SU-DHL-6 (cell line): Measurements from ENCODE around the gene GMDS.

Experiments
- H2AFZ ChIP-seq: fragments of 200-600 bp; sonication (generic); 2 replicates; pipeline ENCODE4 v1.6.1; 2014; ENCODE audit warnings: low read depth, mild to moderate bottlenecking, moderate library complexity, mixed read lengths, antibody characterized with exemption, low read length; ENCODE audit not compliant: severe bottlenecking
- H3F3A ChIP-seq: fragments of 200-600 bp; shearing (Covaris generic); 2 replicates; pipeline ENCODE4 v1.6.0; 2016; ENCODE audit warnings: antibody characterized with exemption, mild to moderate bottlenecking; ENCODE audit not compliant: insufficient read depth
- H3K27ac ChIP-seq: fragments of 200-600 bp; sonication (generic); 2 replicates; pipeline ENCODE4 v1.5.1; 2016; ENCODE audit warnings: low read depth, mild to moderate bottlenecking, low read length, moderate library complexity, mixed read lengths
- H3K27me3 ChIP-seq: fragments of 200-600 bp; sonication (generic), shearing (Covaris generic); 2 replicates; pipeline ENCODE4 v1.6.0; 2014; ENCODE audit warnings: mild to moderate bottlenecking, low read length
- H3K36me3 ChIP-seq: fragments of 200-600 bp; sonication (generic); 2 replicates; pipeline ENCODE4 v1.6.1; 2014; ENCODE audit warnings: mild to moderate bottlenecking, low read length, mixed read lengths
- H3K4me2 ChIP-seq: fragments of 300-600, 200-600 bp; shearing (Covaris generic), sonication (generic); 2 replicates; pipeline ENCODE4 v1.6.0; 2014; ENCODE audit warnings: low read length, low read depth, mild to moderate bottlenecking; ENCODE audit not compliant: poor library complexity, severe bottlenecking
- H3K4me3 ChIP-seq: fragments of 200-600 bp; sonication (generic); 2 replicates; pipeline ENCODE4 v1.5.1; 2014; ENCODE audit warnings: antibody characterized with exemption, low read length, mild to moderate bottlenecking, mixed read lengths; ENCODE audit not compliant: insufficient read depth, poor library complexity, severe bottlenecking
- H3K79me2 ChIP-seq: fragments of 200-600 bp; sonication (generic); 2 replicates; pipeline ENCODE4 v1.6.1; 2014; ENCODE audit warnings: mild to moderate bottlenecking, low read length, moderate library complexity; ENCODE audit not compliant: insufficient read depth
- H3K9ac ChIP-seq: fragments of 200-600 bp; sonication (generic); 2 replicates; pipeline ENCODE4 v1.7.0; 2014; ENCODE audit warnings: mild to moderate bottlenecking, low read length
- H3K9me2 ChIP-seq: fragments of 200-600 bp; sonication (generic); replicated peaks from 2 replicates; pipeline ENCODE4 v1.6.1; 2014; ENCODE audit warnings: low read length; ENCODE audit not compliant: insufficient read depth
- H3K9me3 ChIP-seq: fragments of 200-600 bp; sonication (generic); 2 replicates; pipeline ENCODE4 v1.6.1; 2014; ENCODE audit warnings: low read length, mixed read lengths; ENCODE audit not compliant: insufficient read depth
- H4K20me1 ChIP-seq: fragments of 200-600 bp; sonication (generic); 2 replicates; pipeline ENCODE4 v1.6.1; 2014; ENCODE audit warnings: low read depth, mild to moderate bottlenecking, antibody characterized with exemption, low read length, moderate library complexity, mixed read lengths
- CTCF ChIP-seq: fragments of 200-600 bp; sonication (generic); IDR thresholded peaks from one replicate; pipeline ENCODE4 v1.5.1; 2017; ENCODE audit warnings: antibody characterized with exemption, mild to moderate bottlenecking, low read length, moderate library complexity; ENCODE audit not compliant: insufficient read depth, poor library complexity, severe bottlenecking
- EZH2phosphoT487 ChIP-seq: fragments of 200-600 bp; sonication (generic), shearing (Covaris generic); conservative IDR thresholded peaks from 2 replicates; pipeline ENCODE4 v1.6.1; 2018; ENCODE audit warnings: mild to moderate bottlenecking, antibody characterized with exemption, low read length, moderate library complexity, mixed read lengths

The GMDS gene

GRCh38 chr6:1810880-1811279 lies 434.5 kb downstream of the GMDS start:
- no peaks in the 10 kb centered on the region for H3K9me2 ChIP-seq
- no peaks in the 10 kb centered on the region for H3K27me3 ChIP-seq
- TF ChIP-seq CTCF (no peak), EZH2phosphoT487 (no peak)
- no peak overlapping the region for H3K4me3 ChIP-seq
- H3K36me3 ChIP-seq = no peaks in the 10 kb centered on the region
- H3K4me2 ChIP-seq = no peak overlapping the region
- no peak overlapping the region for H3K27ac ChIP-seq
- no peaks in the 10 kb centered on the region for H3K9me3 ChIP-seq
- H3K79me2 ChIP-seq = no peaks in the 10 kb centered on the region
- H3K9ac ChIP-seq = no peak overlapping the region
- no peak overlapping the region for H2AFZ ChIP-seq
- no peaks in the 10 kb centered on the region for H3F3A ChIP-seq
- no peaks in the 10 kb centered on the region for H4K20me1 ChIP-seq

GRCh38 chr6:1809291-1809988 lies 436.0 kb downstream of the GMDS start:
- H2AFZ ChIP-seq = no peak overlapping the region
- no peaks in the 10 kb centered on the region for H4K20me1 ChIP-seq
- no peaks in the 10 kb centered on the region for H3K36me3 ChIP-seq
- no peak overlapping the region for H3K27ac ChIP-seq
- H3K9me2 ChIP-seq = no peaks in the 10 kb centered on the region
- TF ChIP-seq CTCF (no peak), EZH2phosphoT487 (no peak)
- H3K9ac ChIP-seq = no peak overlapping the region
- H3K4me3 ChIP-seq = no peak overlapping the region
- no peak overlapping the region for H3K4me2 ChIP-seq
- no peaks in the 10 kb centered on the region for H3K9me3 ChIP-seq
- no peaks in the 10 kb centered on the region for H3K27me3 ChIP-seq
- no peaks in the 10 kb centered on the region for H3F3A ChIP-seq
- no peaks in the 10 kb centered on the region for H3K79me2 ChIP-seq

- Histone ChIP-seq H3K9me2 (no peaks in the 10 kb centered on the region), H4K20me1 (no peaks in the 10 kb centered on the region), H3K27ac (no peak overlapping the region), H3K9ac (no peak overlapping the region), H3F3A (no peaks in the 10 kb centered on the region), H3K79me2 (no peaks in the 10 kb centered on the region), H2AFZ (no peak overlapping the region), H3K36me3 (no peaks in the 10 kb centered on the region), H3K4me3 (no peak overlapping the region), H3K4me2 (no peak overlapping the region), H3K27me3 (no peaks in the 10 kb centered on the region), H3K9me3 (no peaks in the 10 kb centered on the region)
- TF ChIP-seq CTCF = no peak
- TF ChIP-seq EZH2phosphoT487 = no peak
Measured at GRCh38 chr6:1806935-1807334, 438.5 kb downstream of the GMDS start.
